ELR (cell line): Measurements from ENCODE around the gene LANCL1.

ENCODE experiments used
- DNase-seq: peaks from one replicate; pipeline ENCODE4 v3.0.0-alpha.2; 2015; ENCODE audit warnings: low read depth

LANCL1 gene

DNA sequence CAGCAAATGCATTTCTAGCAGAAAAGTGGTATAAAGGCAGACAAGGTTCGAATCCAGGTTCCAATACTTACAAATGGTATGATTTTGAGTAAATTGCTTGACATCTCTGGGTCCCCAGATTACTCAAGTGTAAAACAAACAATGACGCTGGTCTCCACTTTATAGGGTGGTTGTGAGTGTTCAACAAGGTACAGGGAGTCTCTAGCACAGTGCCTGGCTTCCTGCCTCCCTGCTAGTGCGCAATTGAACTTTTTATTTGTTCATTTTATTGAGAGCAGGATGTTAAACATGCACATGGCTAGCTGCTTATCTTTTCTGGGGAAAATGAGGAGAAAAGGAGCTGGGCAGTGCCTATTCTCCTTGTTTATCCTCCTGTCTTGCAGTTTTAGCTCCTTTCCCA is 86.7 kb downstream of the LANCL1 start:
- no peak for DNase-seq

DNA sequence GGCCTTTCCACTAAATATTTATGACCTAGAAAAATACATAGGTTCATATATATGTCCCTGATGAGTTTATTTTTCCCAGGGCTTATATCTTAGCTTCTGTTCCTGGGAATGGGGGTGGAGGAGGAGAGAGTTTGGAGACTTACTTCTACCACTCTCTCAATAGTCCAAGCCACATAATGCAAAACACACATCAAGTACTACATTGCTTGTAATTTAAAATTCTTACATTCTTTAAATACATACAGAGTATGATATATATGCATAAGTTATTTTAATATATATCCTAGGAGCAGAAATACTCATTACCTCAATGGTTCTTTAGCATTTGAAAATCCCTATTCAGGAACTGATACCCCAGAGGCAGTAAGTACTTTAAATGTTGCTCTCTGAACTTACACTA is 88.4 kb downstream of the LANCL1 start:
- no peak for DNase-seq

DNA sequence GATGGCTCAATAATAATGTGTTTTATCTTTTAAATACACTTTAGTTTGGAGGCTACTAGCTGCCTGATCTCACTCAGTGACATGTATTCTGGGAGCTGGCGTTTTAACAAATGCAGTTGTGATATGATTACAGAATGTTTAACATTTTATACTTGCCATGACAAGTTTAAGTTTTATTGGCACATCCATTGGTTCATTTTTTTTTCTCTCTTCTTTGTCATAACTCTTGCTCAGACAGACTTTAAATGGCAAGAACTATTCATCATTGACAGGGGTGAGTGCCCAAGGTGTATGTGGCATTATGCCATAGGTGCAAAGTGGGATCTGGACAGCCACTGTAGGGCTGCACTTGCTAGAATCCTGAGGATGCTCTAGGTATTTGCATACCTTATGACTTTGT is 89.5 kb downstream of the LANCL1 start:
- no peak for DNase-seq
